WTC11 (cell line): Measurements from ENCODE around the gene TNIK. TPM values are rescaled to one million over a fixed set of nuclear protein-coding genes. Genes with fewer than 3 reads are reported as not detected.

Experiments used
- ATAC-seq: fragments of 200-7000 bp; cut with Tn5 transposase; 2 replicates; pipeline ENCODE4 v1.10.0; 2021; ENCODE audit warnings: mild to moderate bottlenecking, moderate library complexity
- CTCF ChIA-PET: fragments of 300-600 bp; sonication (Branson Sonifier 250); formaldehyde crosslinking; loops from one replicate; lab custom pipeline; 2021; ENCODE audit warnings: antibody characterized with exemption; lab: Charles Lee
- POLR2A ChIA-PET: fragments of 350-600 bp; sonication (Branson Sonifier 250); formaldehyde crosslinking; loops from one replicate; lab custom pipeline; 2021; ENCODE audit warnings: antibody characterized with exemption; lab: Charles Lee
- DNase-seq: peaks from one replicate; pipeline ENCODE4 v3.0.0; 2021; ENCODE audit warnings: low spot score
- H3K27ac Mint-ChIP-seq: 2 replicates; pipeline ENCODE4 v1.8.0; 2021; ENCODE audit warnings: mixed read lengths
- H3K27me3 Mint-ChIP-seq: 2 replicates; pipeline ENCODE4 v1.8.0; 2021; ENCODE audit warnings: low read depth, mild to moderate bottlenecking, moderate library complexity, mixed read lengths
- H3K36me3 Mint-ChIP-seq: 2 replicates; pipeline ENCODE4 v1.8.0; 2021; ENCODE audit warnings: mixed read lengths
- H3K4me1 Mint-ChIP-seq: 2 replicates; pipeline ENCODE4 v1.8.0; 2022; ENCODE audit warnings: mixed read lengths
- H3K4me3 Mint-ChIP-seq: 2 replicates; pipeline ENCODE4 v1.8.0; 2021; ENCODE audit warnings: mild to moderate bottlenecking, moderate library complexity, mixed read lengths
- H3K9me3 Mint-ChIP-seq: 2 replicates; pipeline ENCODE4 v1.8.0; 2021; ENCODE audit warnings: mixed read lengths
- AFF4 ChIP-seq: sonication (generic); formaldehyde crosslinking; IDR thresholded peaks from 2 replicates; pipeline ENCODE4 v1.8.1; 2023; ENCODE audit warnings: mild to moderate bottlenecking, missing genetic modification reagents, borderline replicate concordance
- CREB1 ChIP-seq: sonication (generic); formaldehyde crosslinking; IDR thresholded peaks from 2 replicates; pipeline ENCODE4 v1.8.0; 2023; ENCODE audit warnings: mild to moderate bottlenecking, missing genetic modification reagents
- ERG ChIP-seq: fragments of 250-450 bp; sonication (Bioruptor Pico); IDR thresholded peaks from 2 replicates; pipeline ENCODE4 v1.8.0; 2021; ENCODE audit warnings: mild to moderate bottlenecking
- ESRRA ChIP-seq: sonication (generic); formaldehyde crosslinking; IDR thresholded peaks from 2 replicates; pipeline ENCODE4 v1.8.1; 2022; ENCODE audit warnings: mild to moderate bottlenecking, missing genetic modification reagents, borderline replicate concordance
- FOXJ3 ChIP-seq: sonication (generic); formaldehyde crosslinking; IDR thresholded peaks from 2 replicates; pipeline ENCODE4 v1.9.0; 2021; ENCODE audit warnings: missing genetic modification reagents, mild to moderate bottlenecking, borderline replicate concordance
- FOXK1 ChIP-seq: sonication (generic); formaldehyde crosslinking; IDR thresholded peaks from 2 replicates; pipeline ENCODE4 v1.8.0; 2022; ENCODE audit warnings: mild to moderate bottlenecking, moderate library complexity, missing genetic modification reagents
- FOXP4 ChIP-seq: sonication (generic); formaldehyde crosslinking; IDR thresholded peaks from 2 replicates; pipeline ENCODE4 v1.8.0; 2022; ENCODE audit warnings: mild to moderate bottlenecking, missing genetic modification reagents
- GABPB1 ChIP-seq: sonication (generic); formaldehyde crosslinking; IDR thresholded peaks from 2 replicates; pipeline ENCODE4 v1.8.1; 2023; ENCODE audit warnings: mild to moderate bottlenecking, missing genetic modification reagents
- GTF2I ChIP-seq: fragments of 250-450 bp; sonication (Bioruptor Pico); conservative IDR thresholded peaks from 2 replicates; pipeline ENCODE4 v1.4.0; 2021; ENCODE audit warnings: mild to moderate bottlenecking
- MAX ChIP-seq: sonication (generic); formaldehyde crosslinking; IDR thresholded peaks from 2 replicates; pipeline ENCODE4 v1.8.0; 2022; ENCODE audit warnings: mild to moderate bottlenecking, missing genetic modification reagents
- MLX ChIP-seq: sonication (generic); formaldehyde crosslinking; IDR thresholded peaks from 2 replicates; pipeline ENCODE4 v1.8.1; 2023; ENCODE audit warnings: mild to moderate bottlenecking, missing genetic modification reagents, moderate library complexity
- NR1H2 ChIP-seq: sonication (generic); formaldehyde crosslinking; IDR thresholded peaks from 2 replicates; pipeline ENCODE4 v1.9.0; 2021; ENCODE audit warnings: mild to moderate bottlenecking, moderate library complexity, missing genetic modification reagents
- OVOL2 ChIP-seq: fragments of 250-450 bp; sonication (Bioruptor Pico); IDR thresholded peaks from 2 replicates; pipeline ENCODE4 v1.9.0; 2021; ENCODE audit warnings: mild to moderate bottlenecking, borderline replicate concordance
- TEAD1 ChIP-seq: sonication (generic); formaldehyde crosslinking; IDR thresholded peaks from 2 replicates; pipeline ENCODE4 v1.8.0; 2022; ENCODE audit warnings: mild to moderate bottlenecking, missing genetic modification reagents
- TP53 ChIP-seq: sonication (generic); formaldehyde crosslinking; IDR thresholded peaks from 2 replicates; pipeline ENCODE4 v1.8.1; 2023; ENCODE audit warnings: mild to moderate bottlenecking, missing genetic modification reagents
- ZNF138 ChIP-seq: sonication (generic); formaldehyde crosslinking; conservative IDR thresholded peaks from 2 replicates; pipeline ENCODE4 v1.8.1; 2022; ENCODE audit warnings: mild to moderate bottlenecking, moderate library complexity, missing genetic modification reagents
- ZNF219 ChIP-seq: sonication (generic); formaldehyde crosslinking; IDR thresholded peaks from 2 replicates; pipeline ENCODE4 v1.8.0; 2023; ENCODE audit warnings: missing genetic modification reagents, mild to moderate bottlenecking, borderline replicate concordance
- ZNF671 ChIP-seq: fragments of 250-450 bp; sonication (Bioruptor Pico); IDR thresholded peaks from 2 replicates; pipeline ENCODE4 v1.8.0; 2021; ENCODE audit warnings: mild to moderate bottlenecking
- total RNA-seq: library from RNA; stranded (reverse); gene quantifications from 3 replicates; pipeline ENCODE4 v1.2.3, GENCODE V29; 2021

TNIK gene
- total RNA-seq, 1 experiment from 2014 or later, result 50.3 TPM

GRCh38 chr3:171293142-171293782 lies 166.9 kb downstream of the TNIK start:
- Mint-ChIP-seq H3K4me1 (peaks cover 31% of the 10 kb centered on the region), H3K4me3 (no peak overlapping the region), H3K27ac (peak overlapping the region; percentile 56; the same call in 1 of the 2 replicates), H3K36me3 (no peaks in the 10 kb centered on the region), H3K27me3 (no peaks in the 10 kb centered on the region), H3K9me3 (no peaks in the 10 kb centered on the region)
- ChIA-PET POLR2A (no interaction called here), CTCF (no interaction called here)
- ATAC-seq, result no peak
- TF ChIP-seq ZNF219 (CRISPR knock-in tag), result no peak
- TF ChIP-seq NR1H2 (CRISPR knock-in tag), result no peak
- TF ChIP-seq FOXP4 (CRISPR knock-in tag), result no peak
- TF ChIP-seq ESRRA, result no peak
- TF ChIP-seq TP53 (CRISPR knock-in tag), result no peak
- TF ChIP-seq MAX (CRISPR knock-in tag), result no peak
- TF ChIP-seq ZNF138 (CRISPR knock-in tag), result no peak
- no peak for TF ChIP-seq AFF4 (CRISPR knock-in tag)
- no peak for TF ChIP-seq GABPB1 (CRISPR knock-in tag)
- TF ChIP-seq FOXJ3, result no peak
- TF ChIP-seq FOXK1 (CRISPR knock-in tag), result no peak
- no peak for TF ChIP-seq GTF2I (CRISPR knock-in tag)
- DNase-seq, result no peak

GRCh38 chr3:171290680-171291079 lies 169.5 kb downstream of the TNIK start:
- no peak for ATAC-seq
- H3K27ac Mint-ChIP-seq, result no peak overlapping the region
- peaks cover 16% of the 10 kb centered on the region for H3K4me1 Mint-ChIP-seq
- POLR2A ChIA-PET, result no interaction called here
- peaks cover 3% of the 10 kb centered on the region; the same call in 1 of the 2 replicates for H3K36me3 Mint-ChIP-seq
- H3K4me3 Mint-ChIP-seq, result no peak overlapping the region
- CTCF ChIA-PET, result no interaction called here
- H3K27me3 Mint-ChIP-seq, result no peaks in the 10 kb centered on the region
- TF ChIP-seq ERG (no peak), TEAD1 (CRISPR knock-in tag) (no peak), ZNF671 (CRISPR knock-in tag) (no peak), OVOL2 (CRISPR knock-in tag) (no peak), MLX (CRISPR knock-in tag) (no peak), CREB1 (CRISPR knock-in tag) (no peak)
- DNase-seq, result no peak
- no peaks in the 10 kb centered on the region for H3K9me3 Mint-ChIP-seq
